HepG2 (cell line): ENCODE measurements around the gene SECTM1. TPM values are rescaled to one million over a fixed set of nuclear protein-coding genes. Genes with fewer than 3 reads are reported as not detected.

Experiments
- CHD2 ChIP-seq: IDR thresholded peaks from 2 replicates; pipeline ENCODE4 v1.6.1; 2011; ENCODE audit warnings: low read depth, low read length, improper control_type of control experiment
- GATAD2A ChIP-seq: IDR thresholded peaks from 2 replicates; pipeline ENCODE4 v1.6.1; 2016
- JUN ChIP-seq: sonication (generic); formaldehyde crosslinking; IDR thresholded peaks from 2 replicates; pipeline ENCODE4 v1.4.0; 2020; ENCODE audit warnings: mild to moderate bottlenecking, missing genetic modification reagents
- KDM3A ChIP-seq: IDR thresholded peaks from 2 replicates; pipeline ENCODE4 v1.6.1; 2018; ENCODE audit warnings: low read depth, missing compliant biosample characterization
- KMT2A ChIP-seq: sonication (generic); formaldehyde crosslinking; IDR thresholded peaks from 2 replicates; pipeline ENCODE4 v1.4.0; 2020; ENCODE audit warnings: missing genetic modification reagents
- NFE2L1 ChIP-seq: sonication (generic); formaldehyde crosslinking; IDR thresholded peaks from 2 replicates; pipeline ENCODE4 v1.4.0; 2020; ENCODE audit warnings: missing genetic modification reagents, mild to moderate bottlenecking, borderline replicate concordance
- NR1H2 ChIP-seq: sonication (generic); formaldehyde crosslinking; IDR thresholded peaks from 2 replicates; pipeline ENCODE4 v1.8.1; 2022; ENCODE audit warnings: low read depth, missing genetic modification reagents, borderline replicate concordance
- NR2C2 ChIP-seq: sonication (generic); formaldehyde crosslinking; IDR thresholded peaks from 2 replicates; pipeline ENCODE4 v1.4.0; 2020; ENCODE audit warnings: missing genetic modification reagents, mild to moderate bottlenecking, moderate library complexity, borderline replicate concordance
- PRPF4 ChIP-seq: fragments of 200-400 bp; formaldehyde crosslinking; IDR thresholded peaks from 2 replicates; pipeline ENCODE4 v1.6.1; 2016; ENCODE audit warnings: low read length, low read depth; ENCODE audit not compliant: poor library complexity, severe bottlenecking
- RNF2 ChIP-seq: fragments of 450-650 bp; conservative IDR thresholded peaks from 2 replicates; pipeline ENCODE4 v1.6.1; 2016; ENCODE audit warnings: low read depth
- THYN1 ChIP-seq: sonication (generic); formaldehyde crosslinking; IDR thresholded peaks from 2 replicates; pipeline ENCODE4 v1.8.1; 2023; ENCODE audit warnings: low read depth, mild to moderate bottlenecking, moderate library complexity, missing genetic modification reagents, borderline replicate concordance
- ZMAT3 ChIP-seq: sonication (generic); formaldehyde crosslinking; conservative IDR thresholded peaks from 2 replicates; pipeline ENCODE4 v1.7.0; 2021; ENCODE audit warnings: missing genetic modification reagents
- ZNF225 ChIP-seq: sonication (generic); formaldehyde crosslinking; IDR thresholded peaks from 2 replicates; pipeline ENCODE4 v1.4.0; 2020; ENCODE audit warnings: mild to moderate bottlenecking, missing genetic modification reagents
- ZNF33B ChIP-seq: sonication (generic); formaldehyde crosslinking; IDR thresholded peaks from 2 replicates; pipeline ENCODE4 v1.5.1; 2020; ENCODE audit warnings: mild to moderate bottlenecking, missing genetic modification reagents
- ZNF446 ChIP-seq: sonication (generic); formaldehyde crosslinking; IDR thresholded peaks from 2 replicates; pipeline ENCODE4 v1.5.0; 2020; ENCODE audit warnings: mild to moderate bottlenecking, missing genetic modification reagents
- ZNF451 ChIP-seq: sonication (generic); formaldehyde crosslinking; IDR thresholded peaks from 2 replicates; pipeline ENCODE4 v1.5.0; 2020; ENCODE audit warnings: mild to moderate bottlenecking, missing genetic modification reagents
- ZNF605 ChIP-seq: sonication (generic); formaldehyde crosslinking; IDR thresholded peaks from 2 replicates; pipeline ENCODE4 v1.8.0; 2022; ENCODE audit warnings: mild to moderate bottlenecking, missing genetic modification reagents
- ZNF792 ChIP-seq: IDR thresholded peaks from 2 replicates; pipeline ENCODE4 v1.6.1; 2016
- ZNF891 ChIP-seq: sonication (generic); formaldehyde crosslinking; IDR thresholded peaks from 2 replicates; pipeline ENCODE4 v1.5.0; 2020; ENCODE audit warnings: mild to moderate bottlenecking, missing genetic modification reagents
- polyA plus RNA-seq, 8 experiments: library from polyadenylated mRNA; depleted of rRNA in 3 of 8; stranded (reverse) in 7 of 8; unstranded in 1 of 8; fragments of >200 nt; fragmentation: Illumina TruSeq in 4 of 8; extraction: Trizol in 4 of 8; gene quantifications; 2 replicates each; pipeline versions ENCODE4 v1.2.1 to v1.2.3, GENCODE V29; 2011 to 2016; ENCODE audit warnings: low read depth in 4 of 8, missing spikeins in 1 of 8, mixed read lengths in 1 of 8; ENCODE audit not compliant: insufficient read depth in 1 of 8
- total RNA-seq, 5 experiments: library from RNA; depleted of rRNA; stranded (reverse); fragments of >200 nt; fragmentation: Illumina TruSeq; extraction: Trizol; gene quantifications; 2 replicates each; pipeline ENCODE4 v1.2.3, GENCODE V29; 2016; ENCODE audit warnings: low read depth in 1 of 5
- TF ChIP-seq, protein P1 (sequence below): sonication (generic); formaldehyde crosslinking; IDR thresholded peaks from 2 replicates; pipeline ENCODE4 v1.4.0; 2020; ENCODE audit warnings: mild to moderate bottlenecking, missing genetic modification reagents

SECTM1 gene
- total and polyA plus RNA-seq, 2 of the 13 experiments (the other 11 are each of a cell fraction or from before 2014, with no cell fraction given): 3.5 to 5.3 TPM

DNA sequence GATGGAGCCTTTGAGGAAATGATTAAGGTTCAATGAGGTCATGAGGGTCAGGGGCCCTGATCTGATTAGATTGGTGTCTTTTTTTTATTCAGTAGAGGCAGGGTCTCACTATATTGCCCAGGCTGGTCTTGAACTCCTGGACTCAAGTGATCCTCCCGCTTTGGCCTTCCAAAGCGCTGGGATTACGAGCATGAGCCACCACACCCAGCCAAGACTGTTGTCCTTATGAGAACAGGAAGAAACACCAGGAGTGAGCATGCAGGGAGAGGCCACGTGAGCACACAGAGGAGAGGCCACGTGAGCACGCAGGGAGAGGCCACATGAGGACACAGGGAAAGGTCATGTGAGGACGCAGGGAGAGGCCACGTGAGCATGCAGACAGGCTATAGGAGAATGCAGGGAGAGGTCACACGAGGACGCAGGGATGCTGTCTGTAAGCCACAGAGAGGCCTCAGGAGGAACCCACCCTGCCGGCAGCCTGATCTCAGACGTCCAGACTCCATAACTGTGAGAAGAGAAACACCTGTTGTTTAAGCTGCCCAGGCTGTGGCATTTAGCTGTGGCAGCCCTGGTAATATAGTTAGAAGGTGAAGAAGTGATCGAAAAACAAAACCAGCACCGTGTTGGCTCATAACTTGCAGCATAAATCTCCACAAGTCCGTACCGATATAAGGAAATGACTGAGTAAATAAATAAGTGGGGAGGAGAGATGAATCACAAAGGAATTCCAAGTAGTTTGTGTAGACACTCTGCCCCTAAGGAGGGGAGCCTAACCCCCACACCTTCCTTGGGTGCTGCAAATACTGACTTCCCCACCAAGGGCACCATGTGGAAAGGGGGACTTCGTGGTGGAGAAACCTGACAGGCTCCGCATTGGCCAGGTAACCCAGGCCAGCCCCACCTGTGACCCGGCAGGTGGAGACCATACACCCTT lies 45.4 kb downstream of the SECTM1 start (continued):
- TF ChIP-seq, protein P1, sequence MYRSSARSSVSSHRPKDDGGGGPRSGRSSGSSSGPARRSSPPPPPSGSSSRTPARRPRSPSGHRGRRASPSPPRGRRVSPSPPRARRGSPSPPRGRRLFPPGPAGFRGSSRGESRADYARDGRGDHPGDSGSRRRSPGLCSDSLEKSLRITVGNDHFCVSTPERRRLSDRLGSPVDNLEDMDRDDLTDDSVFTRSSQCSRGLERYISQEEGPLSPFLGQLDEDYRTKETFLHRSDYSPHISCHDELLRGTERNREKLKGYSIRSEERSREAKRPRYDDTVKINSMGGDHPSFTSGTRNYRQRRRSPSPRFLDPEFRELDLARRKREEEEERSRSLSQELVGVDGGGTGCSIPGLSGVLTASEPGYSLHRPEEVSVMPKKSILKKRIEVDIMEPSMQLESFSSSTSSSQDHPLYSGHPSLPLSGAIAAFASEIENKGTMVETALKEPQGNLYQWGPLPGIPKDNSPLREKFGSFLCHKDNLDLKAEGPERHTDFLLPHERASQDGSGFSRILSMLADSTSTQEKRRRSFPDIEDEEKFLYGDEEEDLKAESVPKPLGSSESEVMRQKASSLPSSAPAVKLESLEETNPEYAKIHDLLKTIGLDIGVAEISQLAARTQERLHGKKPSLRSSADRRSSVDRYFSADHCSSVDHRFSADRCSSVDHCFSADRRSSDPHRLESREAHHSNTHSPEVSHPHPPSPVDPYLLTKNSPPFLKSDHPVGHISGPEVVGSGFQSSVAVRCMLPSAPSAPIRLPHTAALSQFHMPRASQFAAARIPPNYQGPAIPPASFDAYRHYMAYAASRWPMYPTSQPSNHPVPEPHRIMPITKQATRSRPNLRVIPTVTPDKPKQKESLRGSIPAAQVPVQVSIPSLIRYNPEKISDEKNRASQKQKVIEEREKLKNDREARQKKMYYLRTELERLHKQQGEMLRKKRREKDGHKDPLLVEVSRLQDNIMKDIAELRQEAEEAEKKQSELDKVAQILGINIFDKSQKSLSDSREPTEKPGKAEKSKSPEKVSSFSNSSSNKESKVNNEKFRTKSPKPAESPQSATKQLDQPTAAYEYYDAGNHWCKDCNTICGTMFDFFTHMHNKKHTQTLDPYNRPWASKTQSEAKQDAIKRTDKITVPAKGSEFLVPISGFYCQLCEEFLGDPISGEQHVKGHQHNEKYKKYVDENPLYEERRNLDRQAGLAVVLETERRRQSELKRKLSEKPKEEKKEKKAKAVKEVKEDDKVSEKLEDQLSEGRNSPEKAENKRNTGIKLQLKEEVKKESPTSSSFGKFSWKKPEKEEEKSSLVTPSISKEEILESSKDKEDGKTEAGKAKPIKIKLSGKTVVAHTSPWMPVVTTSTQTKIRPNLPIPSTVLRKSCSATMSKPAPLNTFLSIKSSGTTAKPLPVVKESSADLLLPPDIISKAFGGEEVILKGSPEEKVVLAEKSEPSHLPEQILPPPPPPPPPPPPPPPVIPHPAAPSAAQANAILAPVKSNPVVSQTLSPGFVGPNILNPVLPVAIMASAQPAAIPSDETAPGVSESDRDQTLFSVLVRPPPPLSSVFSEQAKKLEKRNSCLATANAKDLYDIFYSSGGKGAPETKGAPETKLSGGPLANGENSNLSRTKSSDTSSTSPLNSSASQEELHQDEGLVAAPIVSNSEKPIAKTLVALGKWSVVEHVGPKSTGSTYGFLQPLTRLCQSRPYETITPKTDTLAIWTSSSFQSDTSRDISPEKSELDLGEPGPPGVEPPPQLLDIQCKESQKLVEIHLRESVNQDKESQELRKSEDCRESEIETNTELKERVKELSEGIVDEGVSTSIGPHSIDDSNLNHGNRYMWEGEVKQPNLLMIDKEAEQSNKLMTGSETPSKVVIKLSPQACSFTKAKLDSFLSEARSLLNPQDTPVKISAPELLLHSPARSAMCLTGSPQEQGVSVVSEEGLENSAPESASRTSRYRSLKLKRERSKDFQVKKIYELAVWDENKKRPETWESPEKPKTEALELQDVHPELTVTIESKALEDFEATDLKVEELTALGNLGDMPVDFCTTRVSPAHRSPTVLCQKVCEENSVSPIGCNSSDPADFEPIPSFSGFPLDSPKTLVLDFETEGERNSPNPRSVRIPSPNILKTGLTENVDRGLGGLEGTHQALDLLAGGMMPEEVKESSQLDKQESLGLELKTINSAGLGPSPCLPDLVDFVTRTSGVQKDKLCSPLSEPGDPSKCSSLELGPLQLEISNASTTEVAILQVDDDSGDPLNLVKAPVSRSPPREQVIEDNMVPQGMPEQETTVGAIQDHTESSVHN: peak; percentile 89
- TF ChIP-seq ZNF451 (CRISPR knock-in tag) (peak; percentile 88; the same call in 1 of the 2 replicates), ZNF225 (peak; percentile 95), GATAD2A (peak; percentile 98), NR2C2 (CRISPR knock-in tag) (peak; percentile 87), ZNF446 (0 out of 2 replicates have a peak, but pooled peaks have one; percentile 30), ZNF792 (CRISPR knock-in tag) (peak; percentile 67; the same call in 1 of the 2 replicates), ZNF33B (CRISPR knock-in tag) (0 out of 2 replicates have a peak, but pooled peaks have one; percentile 81), JUN (CRISPR knock-in tag) (peak; percentile 92), ZMAT3 (CRISPR knock-in tag) (peak; percentile 96; the same call in 1 of the 2 replicates), ZNF891 (peak; percentile 83), RNF2 (peak; percentile 97), KDM3A (peak; percentile 82; the same call in 1 of the 2 replicates), NFE2L1 (peak; percentile 56; the same call in 1 of the 2 replicates), PRPF4 (no peak), KMT2A (CRISPR knock-in tag) (peak; percentile 60; the same call in 1 of the 2 replicates), ZNF605 (CRISPR knock-in tag) (peak; percentile 12; the same call in 1 of the 2 replicates), THYN1 (no peak; the same call in 1 of the 2 replicates), CHD2 (peak; percentile 61; the same call in 1 of the 2 replicates), NR1H2 (peak; percentile 98)
